Ovary (tissue), 9 donors: ENCODE results near the gene HTRA1. TPM values are rescaled to one million over a fixed set of nuclear protein-coding genes. Genes with fewer than 3 reads are reported as not detected.
A peak's percentile ranks its signal among the peaks of the same experiment; 100 is the strongest.

Experiments
- DNase-seq, 5 donors: peaks; one replicate each; pipeline ENCODE4 v3.0.0-alpha.2; 2019 to 2020
- H3K27ac ChIP-seq, 2 donors: fragments of 200-600 bp; one replicate each; pipeline versions ENCODE4 v1.5.1 to v1.8.0; 2019 to 2022
- H3K27me3 ChIP-seq: fragments of 200-600 bp; one replicate; pipeline ENCODE4 v1.8.0; 2022
- H3K36me3 ChIP-seq: fragments of 200-600 bp; sonication (generic); one replicate; pipeline ENCODE4 v1.5.1; 2019
- H3K4me1 ChIP-seq: one replicate; pipeline ENCODE4 v1.8.1; 2013; ENCODE audit warnings: mild to moderate bottlenecking, moderate library complexity; ENCODE audit not compliant: insufficient read depth
- H3K4me3 ChIP-seq: fragments of 200-600 bp; sonication (generic); one replicate; pipeline ENCODE4 v1.5.1; 2017
- H3K9me3 ChIP-seq, 2 donors: fragments of 200-600 bp in 1 of 2; sonication (generic) in 1 of 2; one replicate each; pipeline versions ENCODE4 v1.5.1 to v1.8.1; 2013 to 2019; ENCODE audit warnings: mild to moderate bottlenecking in 1 of 2, moderate library complexity in 1 of 2
- EP300 ChIP-seq: sonication (generic); formaldehyde crosslinking; IDR thresholded peaks from one replicate; pipeline ENCODE4 v1.6.1; 2017; ENCODE audit warnings: antibody characterized with exemption
- POLR2A ChIP-seq: fragments of 450-650 bp; IDR thresholded peaks from one replicate; pipeline ENCODE4 v1.6.1; 2017; ENCODE audit warnings: antibody characterized with exemption, mild to moderate bottlenecking, moderate library complexity
- WGBS, 3 donors: extraction: QIAGEN DNeasy Blood & Tissue Kit in 1 of 3; methylation state at CpG; one replicate each; pipeline versions ENCODE4 v1.1.5 to v1.1.7; 2013 to 2017; 5-methylcytosine and 5-hydroxymethylcytosine counted together
- intact Hi-C, 4 donors: fragments of 100-400 bp; cut with DNase I; formaldehyde crosslinking; loops; one replicate each; pipeline versions ENCODE4 v1.11.0 to v1.15.1; 2022 to 2023
- polyA plus RNA-seq, 2 donors: library from polyadenylated mRNA; stranded (reverse); fragments of 200-250 nt in 1 of 2; fragments of 350-450 nt in 1 of 2; fragmentation: Illumina TruSeq in 1 of 2; extraction: RNeasy Lipid Tissue Mini Kit (QIAGEN cat#74804) in 1 of 2; gene quantifications; one replicate each; pipeline ENCODE4 v1.2.3, GENCODE V29; 2013 to 2014
- total RNA-seq, 7 donors: library from RNA; depleted of rRNA in 2 of 7; stranded (reverse); fragments of >200 nt in 2 of 7; fragmentation: NEBNext Ultra II Directional in 3 of 7; extraction: Animal tissue kit (Norgen Biotek cat#: 25700) in 3 of 7; gene quantifications; one replicate each; pipeline versions ENCODE4 v1.1.0 to v1.2.4, GENCODE V29; 2016 to 2023
- TF ChIP-seq, protein P1 (sequence below), 3 donors: fragments of 450-650 bp in 2 of 3; fragments of 200-600 bp in 1 of 3; IDR thresholded peaks; one replicate each; pipeline versions ENCODE4 v1.5.1 to v1.8.0; 2016 to 2022; ENCODE audit warnings: antibody characterized with exemption in 3 of 3, mild to moderate bottlenecking in 1 of 3
- donor health status: DM: no; HTN: no; CAD: no; lungs with moderate emphysema.
- donor health status: DM: no; HTN: no; CAD: no.
- donor health status: Bipolar disorder and iron deficiency.
- donor health status: DM: yes; HTN: yes; CAD: no.
- donor health status: DM: no; HTN: no; CAD: no.
- donor health status: DM: yes; HTN: yes; CAD: no.

HTRA1 gene
- total and polyA plus RNA-seq, 9 donors, result 194 to 947 (median 356) TPM

DNA sequence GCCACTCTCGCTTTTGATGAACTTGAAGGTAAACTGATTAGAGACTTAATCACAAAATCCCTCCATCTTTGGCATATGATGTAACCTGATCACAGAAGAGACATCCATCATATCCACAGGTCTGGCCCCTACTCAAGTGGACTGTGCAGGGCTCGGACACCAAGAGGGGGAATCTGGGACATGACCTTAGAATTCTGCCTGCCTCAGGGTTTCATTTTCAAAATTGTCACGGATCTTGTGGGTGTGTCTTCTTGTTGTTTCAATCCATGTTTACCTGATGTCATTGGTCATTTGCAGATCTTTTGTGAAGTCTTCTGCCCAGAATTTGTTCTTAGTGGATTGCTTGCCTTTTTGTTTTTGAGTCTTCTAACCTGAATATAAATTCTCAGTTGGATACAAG is 12.8 kb upstream of the HTRA1 start:
- DNase-seq, result no peak
- Histone ChIP-seq H3K36me3 (no peaks in the 10 kb centered on the region), H3K27me3 (no peaks in the 10 kb centered on the region), H3K4me3 (no peak overlapping the region), H3K4me1 (peaks cover 4% of the 10 kb centered on the region), H3K27ac (peak overlapping the region in 1 of 2 donors; percentile 38), H3K9me3 (no peaks in the 10 kb centered on the region)
- intact Hi-C loops, result no loop called here
- TF ChIP-seq EP300, result no peak
- WGBS, 3 donors, result 60 to 85% (median 78%) methylated on average over 3 of the region's 3 CpGs

DNA sequence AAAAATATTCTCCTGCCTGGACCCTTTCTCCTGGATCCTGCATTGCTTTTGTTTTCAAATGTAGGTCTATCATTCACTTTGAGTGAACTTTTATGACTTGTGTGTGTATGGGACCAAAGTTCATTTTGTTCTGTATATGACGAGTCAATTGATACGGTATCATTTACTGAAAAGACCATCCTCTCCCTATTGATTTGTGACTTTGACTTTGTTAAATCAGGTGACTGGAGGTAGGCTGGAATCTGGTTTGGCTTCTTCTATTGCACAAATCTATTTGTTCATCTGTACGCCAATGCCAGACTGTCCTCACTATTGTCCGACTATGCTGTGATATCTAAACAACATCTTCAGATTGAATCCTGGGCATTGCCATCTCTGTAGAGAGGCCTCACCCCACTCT is 12.2 kb upstream of the HTRA1 start:
- TF ChIP-seq POLR2A, result no peak
- TF ChIP-seq, protein P1, sequence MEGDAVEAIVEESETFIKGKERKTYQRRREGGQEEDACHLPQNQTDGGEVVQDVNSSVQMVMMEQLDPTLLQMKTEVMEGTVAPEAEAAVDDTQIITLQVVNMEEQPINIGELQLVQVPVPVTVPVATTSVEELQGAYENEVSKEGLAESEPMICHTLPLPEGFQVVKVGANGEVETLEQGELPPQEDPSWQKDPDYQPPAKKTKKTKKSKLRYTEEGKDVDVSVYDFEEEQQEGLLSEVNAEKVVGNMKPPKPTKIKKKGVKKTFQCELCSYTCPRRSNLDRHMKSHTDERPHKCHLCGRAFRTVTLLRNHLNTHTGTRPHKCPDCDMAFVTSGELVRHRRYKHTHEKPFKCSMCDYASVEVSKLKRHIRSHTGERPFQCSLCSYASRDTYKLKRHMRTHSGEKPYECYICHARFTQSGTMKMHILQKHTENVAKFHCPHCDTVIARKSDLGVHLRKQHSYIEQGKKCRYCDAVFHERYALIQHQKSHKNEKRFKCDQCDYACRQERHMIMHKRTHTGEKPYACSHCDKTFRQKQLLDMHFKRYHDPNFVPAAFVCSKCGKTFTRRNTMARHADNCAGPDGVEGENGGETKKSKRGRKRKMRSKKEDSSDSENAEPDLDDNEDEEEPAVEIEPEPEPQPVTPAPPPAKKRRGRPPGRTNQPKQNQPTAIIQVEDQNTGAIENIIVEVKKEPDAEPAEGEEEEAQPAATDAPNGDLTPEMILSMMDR (IDR thresholded peaks at IDR 0.05), result no peak
- no peak for TF ChIP-seq EP300
- 56 to 81% (median 65%) methylated on average over 4 of the region's 4 CpGs for WGBS, 3 donors
- no peaks in the 10 kb centered on the region for H3K36me3 ChIP-seq
- no peaks in the 10 kb centered on the region for H3K27me3 ChIP-seq
- H3K27ac ChIP-seq, result no peak overlapping the region
- DNase-seq, result no peak
- peaks cover 4% of the 10 kb centered on the region for H3K4me1 ChIP-seq
- intact Hi-C loops, result no loop called here
- no peaks in the 10 kb centered on the region for H3K9me3 ChIP-seq
- H3K4me3 ChIP-seq, result no peak overlapping the region

DNA sequence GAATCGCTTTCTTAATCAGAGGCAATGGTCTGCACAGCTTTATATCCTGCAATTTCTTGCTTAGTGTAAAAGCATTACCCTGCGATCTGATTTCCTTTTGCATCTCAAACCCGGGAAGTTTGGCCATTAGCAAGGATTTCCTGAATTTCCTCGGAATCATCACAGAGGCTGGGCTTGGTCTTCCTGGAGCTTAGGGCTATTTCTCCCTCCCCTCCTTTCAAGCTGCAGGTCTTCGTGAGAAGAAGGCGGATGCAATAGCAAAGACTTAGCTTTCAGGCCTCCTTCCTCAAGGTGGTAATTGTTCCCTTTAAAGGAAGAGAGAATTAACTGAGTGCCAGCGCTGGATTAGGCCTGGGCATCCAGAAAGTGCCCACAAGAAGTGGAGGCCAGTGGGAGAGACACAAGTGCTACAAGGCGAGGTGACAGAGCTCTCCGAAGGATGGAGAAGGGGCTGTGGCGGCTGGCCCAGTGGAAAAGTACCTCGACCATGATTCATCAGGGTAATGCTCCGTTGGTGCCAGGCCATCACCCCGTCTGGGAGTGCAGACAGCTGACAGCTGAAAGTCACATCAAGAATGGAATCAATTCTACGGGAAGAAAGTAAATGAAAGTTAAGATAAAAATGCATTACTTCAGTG is 10.9 kb upstream of the HTRA1 start:
- DNase-seq, result no peak
- H3K27ac ChIP-seq, result no peak overlapping the region
- no peak overlapping the region for H3K4me3 ChIP-seq
- no peaks in the 10 kb centered on the region for H3K36me3 ChIP-seq
- no peaks in the 10 kb centered on the region for H3K9me3 ChIP-seq
- intact Hi-C loops, result no loop called here
- H3K27me3 ChIP-seq, result no peaks in the 10 kb centered on the region
- H3K4me1 ChIP-seq, result peaks cover 4% of the 10 kb centered on the region
- 88% methylated on average over 14 of the region's 14 CpGs for WGBS, 3 donors
- TF ChIP-seq, protein P1 (IDR thresholded peaks at IDR 0.05), result no peak
- no peak for TF ChIP-seq EP300
- no peak for TF ChIP-seq POLR2A

DNA sequence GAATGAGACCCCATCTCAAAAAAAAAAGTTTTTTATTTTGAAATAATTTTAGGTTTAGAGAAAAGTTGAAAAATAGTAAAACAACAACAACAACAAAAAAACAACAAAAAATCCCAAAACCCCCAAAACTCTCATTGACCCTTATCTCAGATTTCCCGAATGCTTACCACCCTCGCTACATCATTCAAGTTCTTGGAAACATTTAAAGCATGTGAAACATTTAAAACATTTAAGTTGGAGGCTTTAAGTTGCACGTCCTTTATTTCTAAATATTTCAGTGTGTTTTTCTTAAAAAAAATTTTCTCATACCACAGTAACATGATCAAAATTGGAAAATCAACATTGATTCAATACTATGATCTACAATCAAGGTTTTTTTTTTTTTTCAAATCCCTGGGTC is 7.3 kb upstream of the HTRA1 start:
- Histone ChIP-seq H3K9me3 (no peaks in the 10 kb centered on the region), H3K4me3 (no peak overlapping the region), H3K36me3 (no peaks in the 10 kb centered on the region), H3K27ac (no peak overlapping the region), H3K27me3 (no peaks in the 10 kb centered on the region), H3K4me1 (peaks cover 9% of the 10 kb centered on the region)
- no peak for DNase-seq
- TF ChIP-seq, protein P1 (IDR thresholded peaks at IDR 0.05), result no peak
- TF ChIP-seq POLR2A (no peak), EP300 (no peak)
- intact Hi-C loops, result no loop called here
- 58 to 80% (median 62%) methylated on average over 3 of the region's 3 CpGs for WGBS, 3 donors

DNA sequence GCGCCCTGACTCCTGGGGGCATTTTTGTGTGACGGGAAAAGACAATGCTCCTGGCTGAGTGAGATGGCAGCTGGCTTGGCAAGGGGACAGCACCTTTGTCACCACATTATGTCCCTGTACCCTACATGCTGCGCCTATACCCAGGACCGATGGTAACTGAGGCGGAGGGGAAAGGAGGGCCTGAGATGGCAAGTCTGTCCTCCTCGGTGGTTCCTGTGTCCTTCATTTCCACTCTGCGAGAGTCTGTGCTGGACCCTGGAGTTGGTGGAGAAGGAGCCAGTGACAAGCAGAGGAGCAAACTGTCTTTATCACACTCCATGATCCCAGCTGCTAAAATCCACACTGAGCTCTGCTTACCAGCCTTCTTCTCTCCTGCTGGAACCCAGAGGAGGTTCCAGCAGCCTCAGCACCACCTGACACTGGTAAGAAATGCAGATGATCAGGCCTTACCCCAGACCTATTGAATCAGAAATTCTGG is 6.7 kb upstream of the HTRA1 start, which contains the start of gene ARMS2:
Gene ARMS2, plus strand, starts transcription at position 51 of the 478 bp plus-strand sequence. Its CDS starts 75 bp downstream, at position 126.
- Histone ChIP-seq H3K4me1 (peaks cover 13% of the 10 kb centered on the region), H3K27ac (no peak within 1 kb of the TSS), H3K9me3 (no peaks in the 10 kb centered on the region), H3K4me3 (no peak within 1 kb of the TSS), H3K36me3 (no peaks in the 10 kb centered on the region), H3K27me3 (no peaks in the 10 kb centered on the region)
- DNase-seq, result no peak
- intact Hi-C loops, result no loop called here
- TF ChIP-seq, protein P1 (IDR thresholded peaks at IDR 0.05), result no peak
- no peak for TF ChIP-seq EP300
- no peak for TF ChIP-seq POLR2A
- 80 to 95% (median 94%) methylated on average over 7 of the region's 7 CpGs for WGBS, 3 donors
